Measurements from ENCODE around the gene DPYSL4.
"Not testable (repeated sequence)": the region's sequence is repeated elsewhere in the genome, so short reads cannot be mapped to it uniquely, and the experiment has no call there.

The DPYSL4 gene

GRCh38 chr10:132205650-132206376 is 19.1 kb downstream of the DPYSL4 start:
- in situ Hi-C loops (cut with MboI; ENCODE audit: low sequenced_read_pairs), result no loop called here

GRCh38 chr10:132206377-132206745 is 19.6 kb downstream of the DPYSL4 start:
- in situ Hi-C loops (cut with MboI; ENCODE audit: low sequenced_read_pairs), result no loop called here

GRCh38 chr10:132206806-132207535 is 20.2 kb downstream of the DPYSL4 start:
- in situ Hi-C loops (cut with MboI; ENCODE audit: low sequenced_read_pairs), result no loop called here

- in situ Hi-C loops (cut with MboI; ENCODE audit: low sequenced_read_pairs), result no loop called here
Observed at GRCh38 chr10:132207536-132208461, 21.1 kb downstream of the DPYSL4 start.

- in situ Hi-C loops (cut with MboI; ENCODE audit: low sequenced_read_pairs), result no loop called here
Observed at GRCh38 chr10:132208462-132209050, 21.8 kb downstream of the DPYSL4 start.

GRCh38 chr10:132209130-132209529 is 22.4 kb downstream of the DPYSL4 start:
- in situ Hi-C loops (cut with MboI; ENCODE audit: low sequenced_read_pairs), result no loop called here

GRCh38 chr10:132209978-132210530 is 23.3 kb downstream of the DPYSL4 start:
- in situ Hi-C loops (cut with MboI; ENCODE audit: low sequenced_read_pairs), result no loop called here

- in situ Hi-C loops (cut with MboI; ENCODE audit: low sequenced_read_pairs), result no loop called here
Observed at GRCh38 chr10:132210766-132211165, 24.0 kb downstream of the DPYSL4 start.

- in situ Hi-C loops (cut with MboI; ENCODE audit: low sequenced_read_pairs), result no loop called here
Observed at GRCh38 chr10:132211246-132211645, 24.5 kb downstream of the DPYSL4 start.

GRCh38 chr10:132212816-132213215 is 26.1 kb downstream of the DPYSL4 start:
- in situ Hi-C loops (cut with MboI; ENCODE audit: low sequenced_read_pairs), result no loop called here

GRCh38 chr10:132213917-132214316 is 27.2 kb downstream of the DPYSL4 start:
- in situ Hi-C loops (cut with MboI; ENCODE audit: low sequenced_read_pairs), result no loop called here

- in situ Hi-C loops (cut with MboI; ENCODE audit: low sequenced_read_pairs), result not testable (repeated sequence)
Observed at GRCh38 chr10:132216441-132216840, 29.7 kb downstream of the DPYSL4 start.

- in situ Hi-C loops (cut with MboI; ENCODE audit: low sequenced_read_pairs), result no loop called here
Observed at GRCh38 chr10:132219486-132219885, 32.7 kb downstream of the DPYSL4 start.

GRCh38 chr10:132220061-132220460 is 33.3 kb downstream of the DPYSL4 start:
- in situ Hi-C loops (cut with MboI; ENCODE audit: low sequenced_read_pairs), result no loop called here

GRCh38 chr10:132220996-132221395 is 34.2 kb downstream of the DPYSL4 start:
- in situ Hi-C loops (cut with MboI; ENCODE audit: low sequenced_read_pairs), result not testable (repeated sequence)

- in situ Hi-C loops (cut with MboI; ENCODE audit: low sequenced_read_pairs), result no loop called here
Observed at GRCh38 chr10:132222726-132223125, 36.0 kb downstream of the DPYSL4 start.

- in situ Hi-C loops (cut with MboI; ENCODE audit: low sequenced_read_pairs), result no loop called here
Observed at GRCh38 chr10:132223156-132223590, 36.4 kb downstream of the DPYSL4 start.

- in situ Hi-C loops (cut with MboI; ENCODE audit: low sequenced_read_pairs), result no loop called here
Observed at GRCh38 chr10:132223611-132224342, 37.0 kb downstream of the DPYSL4 start.

- in situ Hi-C loops (cut with MboI; ENCODE audit: low sequenced_read_pairs), result no loop called here
Observed at GRCh38 chr10:132224343-132225072, 37.8 kb downstream of the DPYSL4 start.
